GM19452 (cell line): ENCODE data around the gene NEK4.
"Not testable (repeated sequence)": the region's sequence is repeated elsewhere in the genome, so short reads cannot be mapped to it uniquely, and the experiment has no call there.

Source experiments
- ATAC-seq: cut with Tn5 transposase; IDR thresholded peaks from one replicate; pipeline ENCODE4 v1.9.1; 2021; ENCODE audit not compliant: unreplicated experiment

The NEK4 gene

DNA sequence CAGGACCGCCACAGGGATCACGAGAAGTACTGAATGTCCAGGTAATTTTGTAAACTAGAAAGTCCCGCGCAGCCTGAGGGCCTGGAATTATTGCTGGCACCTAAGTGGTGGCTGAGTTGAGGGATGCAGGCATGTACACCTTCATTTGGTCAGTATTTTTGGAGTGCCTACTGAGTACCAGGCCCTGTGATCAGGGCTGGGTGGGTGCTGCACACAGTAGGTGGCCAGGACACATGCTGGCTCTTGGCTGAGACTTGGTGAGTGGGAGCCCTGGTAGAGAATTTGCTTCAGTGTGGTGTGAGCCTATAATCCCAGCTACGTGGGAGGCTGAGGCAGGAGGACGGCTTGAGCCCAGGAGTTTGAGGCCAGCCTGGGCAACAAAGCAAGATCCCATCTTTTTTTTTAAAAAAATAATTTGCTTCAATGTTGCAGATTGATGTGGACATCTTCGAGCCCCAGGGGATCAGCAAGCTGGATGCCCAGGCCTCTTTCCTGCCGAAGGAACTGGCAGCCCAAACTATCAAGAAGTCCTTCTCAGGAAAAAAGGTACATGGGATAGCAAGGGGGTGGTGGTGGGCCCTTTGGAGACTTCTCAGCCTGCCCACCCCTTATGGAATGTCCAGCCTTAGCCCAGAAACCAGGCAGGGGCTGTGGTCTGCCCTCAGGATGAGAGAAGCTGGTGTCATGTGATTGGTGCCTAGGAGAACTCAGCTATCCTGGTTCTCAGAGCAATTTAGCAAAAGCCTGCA, 9.3 kb upstream of the NEK4 start:
- no peak for ATAC-seq

DNA sequence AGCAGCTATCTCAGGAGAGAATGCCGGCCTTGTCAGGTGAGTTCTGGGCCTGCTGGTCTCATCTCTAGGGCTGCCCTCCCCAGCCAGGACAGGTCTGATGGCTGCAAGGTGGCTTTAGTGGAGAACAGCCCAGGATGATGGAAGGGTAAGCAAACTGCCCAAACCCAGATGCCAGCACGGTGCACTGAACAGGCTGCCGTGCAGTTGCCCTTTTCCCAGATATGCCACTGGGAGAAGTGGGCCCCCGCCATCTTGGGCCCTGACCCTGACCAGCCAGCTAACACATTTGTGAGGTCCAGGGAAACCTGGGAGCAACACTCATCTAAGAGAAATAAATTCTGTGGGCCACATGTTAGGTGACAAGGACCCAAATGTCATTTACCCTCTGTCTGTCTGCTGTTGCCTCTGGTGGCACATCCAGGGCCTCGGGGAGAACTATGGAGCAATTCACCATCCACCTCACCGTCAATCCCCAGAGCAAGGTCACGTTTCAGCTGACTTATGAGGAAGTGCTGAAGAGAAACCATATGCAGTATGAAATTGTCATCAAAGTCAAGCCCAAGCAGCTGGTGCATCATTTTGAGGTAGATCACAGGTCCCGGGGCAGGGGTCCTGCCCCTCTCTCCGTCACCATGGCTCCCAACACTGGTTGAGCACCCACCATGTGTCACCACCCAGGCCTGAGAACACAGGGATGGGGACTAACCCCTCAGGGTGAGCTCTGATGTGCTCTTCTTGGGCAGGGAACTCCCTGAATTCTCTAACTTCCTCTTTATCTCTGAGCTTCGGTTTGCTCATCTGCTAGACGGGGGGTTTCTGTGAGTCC, 8.5 kb upstream of the NEK4 start:
- peak; percentile 78 for ATAC-seq

DNA sequence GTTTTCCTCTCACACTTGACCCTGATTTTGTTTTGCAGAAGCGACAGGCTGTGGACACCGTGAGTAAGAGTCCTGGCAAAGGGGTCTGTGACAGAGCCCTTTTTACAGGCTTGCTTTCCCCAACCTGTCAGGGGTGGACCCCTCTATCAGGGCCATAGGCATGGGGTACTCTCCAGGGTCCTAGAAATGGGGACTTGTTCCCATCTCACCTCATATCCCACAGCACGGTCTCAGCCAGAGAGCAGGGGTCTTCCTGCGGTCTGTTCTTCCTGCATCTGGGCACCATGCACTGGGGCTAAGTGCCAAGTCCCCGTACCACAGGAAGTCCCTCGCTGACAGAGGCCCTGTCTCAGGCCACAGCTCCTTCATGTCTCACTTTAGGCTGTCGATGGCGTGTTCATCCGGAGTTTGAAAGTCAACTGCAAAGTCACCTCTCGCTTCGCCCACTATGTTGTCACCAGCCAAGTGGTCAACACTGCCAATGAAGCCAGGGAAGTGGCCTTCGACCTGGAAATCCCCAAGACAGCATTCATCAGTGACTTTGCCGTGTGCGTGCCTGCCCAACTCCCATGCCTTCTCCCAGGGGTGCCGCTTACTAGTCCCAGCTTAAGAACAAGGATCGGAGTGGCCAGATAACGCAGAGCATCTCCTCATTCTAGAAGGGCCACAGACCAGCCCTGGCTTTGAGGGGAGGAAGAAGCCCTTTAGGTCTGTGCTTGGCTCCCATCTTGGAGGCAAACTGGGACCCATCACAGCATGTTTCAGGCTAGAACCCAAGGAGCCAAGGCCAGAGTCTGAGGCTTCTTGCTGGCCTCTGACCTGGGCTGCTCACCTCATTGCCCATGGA, 7.4 kb upstream of the NEK4 start:
- ATAC-seq: no peak

DNA sequence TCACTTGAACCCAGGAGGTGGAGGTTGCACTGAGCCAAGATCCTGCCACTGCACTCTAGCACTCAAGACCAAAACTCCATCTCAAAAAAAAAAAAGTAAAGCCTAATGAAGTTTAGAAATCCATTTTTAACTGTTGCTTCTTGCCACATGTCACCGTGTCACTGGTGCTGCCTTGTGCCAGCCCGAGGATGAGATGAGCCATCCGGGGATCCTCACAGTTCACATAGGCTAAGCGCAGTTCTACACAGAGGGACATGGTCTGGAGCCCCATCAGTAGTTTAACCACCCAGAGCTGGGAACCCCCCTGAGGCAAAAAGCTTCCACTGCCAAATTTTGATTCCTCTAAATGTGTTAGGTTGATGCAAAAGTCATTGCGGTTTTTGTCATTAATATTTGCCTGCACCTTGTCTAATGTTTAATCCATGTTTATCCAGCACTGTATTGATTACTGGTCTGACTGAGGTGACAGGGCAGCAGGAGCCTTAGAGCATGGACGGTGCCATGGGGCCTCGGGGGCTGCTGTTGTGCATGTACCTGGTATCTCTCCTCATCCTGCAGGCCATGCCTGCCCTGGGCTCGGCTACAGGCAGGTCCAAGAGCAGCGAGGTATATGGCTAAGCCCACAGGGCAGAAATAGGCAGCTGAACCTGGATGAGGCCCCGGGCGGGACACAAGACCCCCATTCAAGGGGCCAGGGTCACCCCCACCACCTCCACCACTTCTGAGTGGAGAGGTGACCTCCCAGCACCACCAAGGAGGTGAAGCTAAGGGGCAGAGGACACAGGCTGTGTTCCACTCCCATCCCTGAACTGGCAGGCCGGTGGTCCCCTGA, 6.6 kb upstream of the NEK4 start, which contains the start of gene ITIH1:
Gene ITIH1, plus strand, starts transcription at position 473 of the 832 bp plus-strand sequence. Its CDS starts 17 bp downstream, at position 490.
- no peak for ATAC-seq

DNA sequence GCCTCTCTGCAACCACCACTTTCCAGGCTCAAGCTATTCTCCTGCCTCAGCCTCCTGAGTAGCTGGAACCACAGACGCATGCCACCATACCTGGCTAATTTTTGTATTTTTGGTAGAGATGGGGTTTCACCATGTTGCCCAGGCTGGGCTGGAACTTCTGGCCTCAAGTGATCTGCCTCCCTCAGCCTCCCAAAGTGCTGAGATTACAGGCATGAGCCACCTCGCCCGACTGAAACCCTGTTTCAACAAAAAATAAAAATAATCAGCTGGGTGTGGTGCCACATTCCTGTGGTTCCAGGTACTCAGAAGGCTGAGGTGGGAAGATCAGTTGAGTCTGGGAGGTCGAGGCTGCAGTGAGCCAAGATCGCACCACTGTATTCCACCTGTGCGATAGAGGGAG, 5.7 kb upstream of the NEK4 start:
- ATAC-seq: not testable (repeated sequence)

DNA sequence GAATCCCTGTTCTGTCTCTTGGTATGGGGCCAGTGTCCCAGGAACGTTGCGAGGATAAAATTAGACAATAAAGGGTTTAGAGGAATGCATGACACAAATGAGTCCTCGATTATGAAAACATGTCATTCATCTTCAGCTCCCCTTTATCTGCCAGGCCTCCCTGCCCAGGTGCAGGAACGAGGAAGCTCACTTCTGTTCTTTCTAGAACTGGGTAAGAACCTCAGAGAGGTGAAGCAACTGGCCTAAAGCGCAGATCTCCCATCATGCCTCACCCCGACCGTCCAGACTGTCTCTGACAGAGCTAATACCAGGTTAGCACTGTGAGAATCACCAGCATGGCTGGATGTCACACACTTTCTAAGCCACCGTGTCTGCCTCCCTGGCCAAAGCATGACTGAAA, 5.1 kb upstream of the NEK4 start:
- no peak for ATAC-seq

DNA sequence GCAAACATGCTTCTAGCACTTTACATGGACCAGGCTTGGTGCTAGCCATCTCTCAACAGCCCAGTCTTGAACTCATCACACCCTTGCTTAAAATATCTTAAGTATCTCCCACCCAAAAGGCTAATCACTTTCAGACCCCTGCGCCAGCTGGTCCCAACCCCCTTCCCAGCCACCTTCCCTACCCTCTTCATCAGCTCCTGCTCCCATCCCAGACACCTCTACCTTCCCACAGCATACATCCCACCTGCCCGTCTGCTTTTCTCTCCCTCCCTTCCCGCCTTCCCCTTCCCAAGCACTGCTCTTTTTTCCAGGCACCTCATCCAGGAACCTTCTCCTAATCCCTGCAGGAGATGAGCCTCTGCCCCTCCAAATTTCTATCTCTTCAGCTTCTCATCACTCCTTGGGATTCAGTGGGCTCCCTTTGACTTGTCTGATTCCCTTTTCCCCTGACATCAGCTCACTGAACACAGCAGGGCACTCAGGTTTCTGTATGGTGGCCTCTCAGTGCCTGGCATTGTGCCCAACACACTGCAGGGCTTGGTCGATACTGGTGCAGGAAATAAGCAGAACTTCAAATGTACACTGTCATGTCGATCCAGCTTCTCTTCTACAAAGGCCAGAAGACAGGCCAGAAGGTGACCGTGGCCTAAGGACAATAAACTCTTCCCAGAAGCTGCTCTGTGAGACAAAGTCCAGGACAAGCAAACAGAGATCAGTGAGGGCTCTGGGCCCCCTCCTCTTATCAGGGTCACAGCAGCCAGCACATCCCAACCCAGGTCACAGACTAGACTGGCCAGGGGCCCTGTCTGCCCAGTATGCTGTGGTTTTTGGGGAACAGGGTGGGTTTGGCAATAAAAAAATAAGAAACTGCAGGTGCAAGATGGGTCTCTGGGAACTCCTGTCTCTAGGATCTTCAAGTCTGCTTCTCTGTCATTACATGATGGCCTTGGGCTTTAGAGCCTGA, 4.4 kb upstream of the NEK4 start:
- ATAC-seq: no peak

DNA sequence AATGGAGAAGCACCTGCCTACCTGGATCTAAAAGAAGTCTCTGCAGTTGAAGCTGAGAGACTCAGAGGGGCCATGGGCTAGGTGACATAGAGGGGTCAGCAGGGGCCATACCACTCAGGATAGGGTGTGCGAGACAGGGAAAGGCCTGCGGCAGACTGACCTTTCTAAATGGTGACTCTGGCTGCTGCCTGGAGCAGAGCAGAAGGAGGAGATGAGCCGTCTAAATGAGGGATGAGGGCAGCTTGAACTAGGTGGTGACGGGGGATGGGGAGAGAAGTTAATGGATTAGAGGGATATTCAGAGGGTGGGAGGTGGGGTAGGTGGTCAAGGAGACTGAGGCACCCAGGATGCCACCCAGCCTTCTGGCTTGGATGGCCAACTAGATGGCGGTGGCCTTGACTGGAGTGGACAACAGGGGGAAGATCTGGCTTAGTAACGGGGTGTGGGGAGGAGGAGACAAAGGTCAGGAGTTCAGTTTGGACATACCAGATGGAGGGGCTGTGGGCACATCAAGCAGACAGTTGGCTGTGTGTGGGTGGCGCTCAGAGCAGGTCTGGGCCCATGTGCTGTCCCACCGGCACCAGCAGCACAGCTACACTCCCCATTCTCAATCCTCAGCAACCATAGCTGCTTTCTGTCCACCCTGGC, 3.5 kb upstream of the NEK4 start:
- no peak for ATAC-seq

DNA sequence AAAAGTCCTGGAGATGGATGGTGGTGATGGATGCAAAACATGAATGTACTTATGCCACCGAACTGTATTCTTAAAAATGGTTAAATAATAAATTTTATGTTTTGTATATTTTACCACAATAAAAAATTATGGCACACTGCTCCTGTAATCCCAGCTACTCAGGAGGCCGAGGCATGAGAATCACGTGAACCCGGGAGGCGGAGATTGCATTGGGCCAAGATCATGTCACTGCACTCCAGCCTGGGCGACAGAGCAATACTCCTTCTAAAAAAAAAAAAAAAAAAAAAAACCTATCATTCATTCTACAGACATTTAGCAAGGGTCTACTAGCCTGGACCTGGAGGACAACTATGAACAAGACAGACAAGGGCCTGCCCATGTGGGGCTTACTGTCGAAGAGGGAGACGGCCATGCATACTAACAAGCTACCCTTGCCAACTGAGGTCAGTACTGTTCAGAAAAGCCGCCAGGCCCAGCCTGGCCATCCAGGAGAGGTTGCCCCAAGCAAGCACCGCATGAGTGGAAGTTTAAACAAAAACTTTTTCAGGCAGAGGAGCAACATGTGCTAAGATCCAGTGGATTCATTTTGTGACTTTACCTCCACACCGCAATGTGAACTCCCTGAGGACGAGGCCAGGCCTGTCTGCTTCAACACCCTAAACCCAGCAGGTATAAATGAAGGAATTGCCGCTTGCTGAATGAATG, 2.8 kb upstream of the NEK4 start:
- ATAC-seq: no peak

DNA sequence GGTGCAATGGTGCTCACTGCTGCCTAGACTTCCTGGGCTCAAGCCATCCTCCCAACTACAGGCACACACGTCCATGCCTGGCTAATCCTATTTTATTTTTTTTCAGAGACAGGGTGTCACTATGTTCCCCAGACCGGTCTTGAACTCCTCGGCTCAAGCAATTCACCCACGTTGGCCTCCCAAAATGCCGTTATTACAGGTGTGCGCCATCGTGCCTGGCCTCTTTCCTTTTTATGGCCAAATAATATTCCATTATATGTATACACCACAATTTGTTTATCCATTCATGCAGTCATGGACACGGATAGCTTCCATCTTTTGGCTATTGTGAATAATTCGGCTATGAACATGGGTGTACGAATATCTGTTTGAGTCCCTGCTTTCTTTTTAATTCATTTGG, 962 bp upstream of the NEK4 start:
- no peak for ATAC-seq

DNA sequence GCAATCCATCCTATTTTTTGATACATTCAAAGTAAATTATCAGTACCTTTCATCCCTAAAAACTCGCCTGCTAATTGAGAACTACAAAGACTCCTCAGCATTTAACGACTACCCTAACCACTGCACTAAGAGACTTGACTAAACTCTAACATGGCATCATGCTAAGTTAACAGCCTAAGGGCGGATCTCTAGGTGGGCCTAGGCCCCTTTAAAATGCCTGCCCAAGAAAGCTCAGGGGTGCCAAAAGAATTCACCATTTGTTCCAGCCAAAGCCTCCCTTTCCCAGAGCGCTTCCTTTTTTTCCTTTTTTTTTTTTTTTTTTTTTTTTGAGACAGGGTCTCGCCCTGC, 568 bp upstream of the NEK4 start:
- ATAC-seq: no peak

DNA sequence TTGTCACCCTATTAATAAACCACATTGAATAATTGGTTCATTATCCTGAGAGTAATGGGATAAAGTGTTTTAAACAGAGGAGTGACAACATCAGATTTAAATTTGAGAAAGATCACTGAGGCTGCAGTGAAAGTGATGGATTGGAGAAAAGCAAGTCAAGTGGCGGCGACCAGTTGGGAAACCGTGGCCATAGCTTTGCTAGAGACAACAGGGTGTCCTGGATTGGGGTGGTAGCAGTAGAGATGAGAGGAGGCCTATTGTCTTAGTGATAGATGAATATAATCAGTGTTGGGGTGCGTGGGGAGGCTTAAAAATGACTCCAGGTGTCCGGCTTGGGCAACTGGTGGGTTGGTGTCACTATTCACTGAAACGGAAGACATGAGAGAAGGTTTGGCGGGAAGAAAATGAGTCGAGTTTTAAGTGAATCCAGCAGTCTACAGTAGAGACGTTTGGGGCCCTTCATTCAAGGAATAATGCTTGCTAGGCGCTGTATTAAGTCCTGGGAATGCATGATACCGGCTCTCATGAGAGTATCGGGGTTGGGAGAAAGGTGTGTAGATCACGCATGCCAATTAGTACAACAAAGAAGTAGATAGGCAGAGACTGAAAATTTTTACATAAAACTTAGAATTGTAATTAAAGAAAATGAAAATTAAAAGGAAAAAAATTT, 819 bp downstream of the NEK4 start:
- no peak for ATAC-seq

DNA sequence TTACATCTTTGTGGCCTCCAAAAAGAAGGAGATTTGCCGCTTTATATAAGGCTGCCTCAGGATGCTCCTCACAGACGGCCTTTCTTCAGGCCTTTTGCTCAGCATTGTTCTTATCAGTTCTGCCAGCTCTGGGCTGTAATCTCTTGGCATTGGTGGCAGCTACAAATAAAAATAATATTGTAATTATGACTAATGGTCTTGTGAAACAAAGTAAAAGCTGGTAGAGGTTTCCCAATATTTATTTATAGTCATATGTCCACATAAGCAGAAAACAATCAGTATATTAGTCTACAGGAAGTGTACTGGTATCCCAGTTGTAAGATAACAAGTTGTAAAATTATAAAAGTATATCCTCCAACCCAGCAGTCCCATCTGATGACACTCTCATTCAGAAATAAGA, 7.3 kb downstream of the NEK4 start:
- no peak for ATAC-seq

DNA sequence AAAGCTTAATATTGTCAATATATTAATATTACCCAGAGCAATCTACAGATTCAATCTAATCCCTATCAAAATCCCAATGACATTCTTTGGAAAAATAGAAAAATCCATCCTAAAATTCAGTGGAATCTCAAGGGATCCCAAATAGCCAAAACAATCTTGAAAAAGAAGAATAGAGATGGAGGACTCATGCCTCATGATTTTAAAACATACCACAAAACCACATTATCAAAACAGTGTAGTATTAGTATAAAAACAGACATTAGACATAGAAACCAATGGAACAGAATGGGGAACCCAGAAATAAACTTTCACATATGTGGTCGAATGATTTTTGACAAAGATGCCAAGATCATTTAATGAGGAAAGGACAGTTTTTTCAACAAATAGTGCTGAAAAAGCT, 14.6 kb downstream of the NEK4 start:
- no peak for ATAC-seq

DNA sequence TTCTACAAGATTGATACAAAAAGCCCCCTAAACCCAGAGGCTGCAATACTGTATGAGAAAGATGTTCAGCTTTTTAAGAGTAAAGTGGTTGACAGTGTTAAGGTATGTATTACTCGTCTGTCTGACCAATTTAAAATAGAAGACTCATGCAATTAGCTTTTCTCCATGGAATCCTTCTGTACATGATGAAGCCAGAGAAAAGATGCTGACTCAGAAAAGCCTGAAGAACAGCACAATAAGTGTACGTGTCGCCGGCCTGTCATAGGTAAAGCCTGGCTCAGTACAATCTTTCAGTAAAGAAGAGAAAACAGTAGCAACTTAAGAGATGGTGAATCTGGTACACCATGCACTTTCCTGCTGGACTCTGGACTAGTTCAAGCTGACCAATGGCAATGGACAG, 16.4 kb downstream of the NEK4 start:
- no peak for ATAC-seq

DNA sequence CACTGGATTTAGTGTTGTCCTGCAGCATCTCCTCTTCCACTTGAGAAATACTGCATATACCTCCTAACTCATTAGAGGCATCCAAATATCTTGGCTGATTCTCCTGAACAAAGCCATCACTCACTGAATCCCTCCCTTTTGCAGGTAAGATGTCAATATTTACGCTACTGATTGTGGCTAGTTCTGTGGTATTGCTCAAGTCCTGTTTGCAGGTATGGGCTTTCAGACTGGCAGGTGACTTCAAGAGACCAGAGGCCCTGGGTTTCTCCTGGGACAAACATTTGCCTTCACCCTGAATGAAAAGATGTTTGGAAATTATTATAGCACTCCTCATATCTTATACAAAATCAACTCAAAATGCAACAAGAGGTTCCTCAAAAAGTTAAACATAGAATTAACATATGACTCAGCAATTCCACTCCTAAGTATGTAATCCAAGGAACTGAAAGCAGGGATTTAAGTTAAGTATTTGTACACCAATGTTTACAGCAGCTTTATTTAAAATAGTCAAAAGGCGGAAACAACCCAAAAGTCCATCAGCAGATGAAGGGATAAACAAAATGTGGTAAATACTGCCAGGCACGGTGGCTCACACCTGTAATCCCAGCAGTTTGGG, 18.6 kb downstream of the NEK4 start:
- ATAC-seq: no peak

DNA sequence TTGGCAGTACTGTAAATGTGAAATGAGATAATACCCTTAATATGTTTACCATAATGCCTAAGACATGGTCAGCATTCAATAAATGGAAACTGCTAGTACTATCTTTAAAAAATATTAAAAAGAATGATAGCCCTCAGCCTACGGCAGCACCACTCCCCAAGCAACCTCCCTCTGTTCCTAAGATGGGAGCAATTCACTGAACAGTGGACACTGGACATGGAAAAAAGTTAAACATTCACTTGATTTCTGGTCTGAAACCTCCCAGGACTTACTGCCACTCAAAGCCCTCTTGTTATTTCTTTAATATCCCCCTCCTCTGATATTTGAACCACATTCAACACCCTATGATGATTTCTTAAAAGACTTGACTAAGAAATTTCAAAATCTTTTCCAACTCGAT, 27.0 kb downstream of the NEK4 start:
- ATAC-seq: no peak
